K562 (cell line): ENCODE measurements around the gene ZNF467. TPM values are rescaled to one million over a fixed set of nuclear protein-coding genes. Genes with fewer than 3 reads are reported as not detected.
A peak's percentile ranks its signal among the peaks of the same experiment; 100 is the strongest.

Experiments used
- ARNT ChIP-seq, 2 experiments: fragments of 450-650 bp; IDR thresholded peaks; 2 replicates each; pipeline ENCODE4 v1.6.1; 2016; ENCODE audit warnings: mild to moderate bottlenecking in 1 of 2
- ATF2 ChIP-seq: sonication (generic); formaldehyde crosslinking; IDR thresholded peaks from 2 replicates; pipeline ENCODE4 v1.8.1; 2022; ENCODE audit warnings: missing genetic modification reagents
- CC2D1A ChIP-seq: fragments of 450-650 bp; IDR thresholded peaks from 2 replicates; pipeline ENCODE4 v1.6.1; 2017; ENCODE audit warnings: mild to moderate bottlenecking
- GTF2E2 ChIP-seq: fragments of 200-800 bp; sonication (Bioruptor generic); IDR thresholded peaks from 2 replicates; pipeline ENCODE4 v1.6.1; 2016; ENCODE audit warnings: missing genetic modification characterization, missing compliant biosample characterization
- JUNB ChIP-seq: fragments of 450-650 bp; formaldehyde crosslinking; conservative IDR thresholded peaks from 2 replicates; pipeline ENCODE4 v1.4.0; 2020; ENCODE audit warnings: mild to moderate bottlenecking
- MIER1 ChIP-seq: fragments of 450-650 bp; IDR thresholded peaks from 2 replicates; pipeline ENCODE4 v1.6.1; 2016; ENCODE audit warnings: antibody characterized with exemption, mild to moderate bottlenecking, low read depth
- NCOA1 ChIP-seq: fragments of 450-650 bp; IDR thresholded peaks from 2 replicates; pipeline ENCODE4 v1.6.1; 2016; ENCODE audit warnings: low read depth
- PKNOX1 ChIP-seq: fragments of 450-650 bp; IDR thresholded peaks from 2 replicates; pipeline ENCODE4 v1.6.1; 2016
- RBFOX2 ChIP-seq: fragments of 200-400 bp; formaldehyde crosslinking; IDR thresholded peaks from 2 replicates; pipeline ENCODE4 v1.6.1; 2017; ENCODE audit warnings: low read depth, mild to moderate bottlenecking, low read length, moderate library complexity
- ZBTB33 ChIP-seq: sonication (generic); formaldehyde crosslinking; IDR thresholded peaks from 2 replicates; pipeline ENCODE4 v1.8.1; 2023; ENCODE audit warnings: mild to moderate bottlenecking, missing genetic modification reagents
- ZBTB40 ChIP-seq, 2 experiments: fragments of 450-650 bp in 1 of 2; sonication (generic) in 1 of 2; formaldehyde crosslinking in 1 of 2; IDR thresholded peaks; 2 replicates each; pipeline versions ENCODE4 v1.7.1 to v1.9.0; 2016 to 2022; ENCODE audit warnings: inconsistent platforms in 1 of 2, mild to moderate bottlenecking in 1 of 2, missing genetic modification reagents in 1 of 2
- ZNF584 ChIP-seq: fragments of 200-800 bp; sonication (Bioruptor generic); IDR thresholded peaks from 2 replicates; pipeline ENCODE4 v1.6.1; 2016; ENCODE audit warnings: low read depth, mild to moderate bottlenecking, missing genetic modification characterization, missing compliant biosample characterization
- ZNF589 ChIP-seq: fragments of 200-800 bp; sonication (Bioruptor generic); IDR thresholded peaks from 2 replicates; pipeline ENCODE4 v1.6.1; 2016; ENCODE audit warnings: low read depth, missing genetic modification characterization, missing compliant biosample characterization
- polyA plus RNA-seq, 8 experiments: library from polyadenylated mRNA; depleted of rRNA in 4 of 8; stranded (reverse) in 5 of 8; unstranded in 3 of 8; fragments of >200 nt; fragmentation: Nextera tagmentation in 2 of 8; fragmentation: Illumina TruSeq in 1 of 8; extraction: Ambion mirVana in 2 of 8; extraction: Trizol in 1 of 8; gene quantifications; 2 replicates each; pipeline versions ENCODE4 v1.2.1 to v1.2.3, GENCODE V29; 2011 to 2014; ENCODE audit warnings: inconsistent platforms in 1 of 8, missing spikeins in 1 of 8
- total RNA-seq, 7 experiments: library from RNA; depleted of rRNA in 6 of 7; stranded (reverse); fragments of >200 nt in 6 of 7; fragmentation: Illumina TruSeq in 2 of 7; extraction: Trizol in 2 of 7; gene quantifications; 2 replicates each; pipeline versions ENCODE4 v1.2.1 to v1.2.3, GENCODE V29; 2011 to 2021; ENCODE audit warnings: low replicate concordance in 1 of 7

ZNF467 gene
- total and polyA plus RNA-seq, 9 of the 15 experiments (the other 6 are each of a cell fraction or from before 2014, with no cell fraction given) = 0.32 to 14.2 (median 1.7) TPM

- TF ChIP-seq ZNF589 (peak; percentile 87), ZBTB40 (IDR thresholded peaks at IDR 0.05) (0 out of 2 replicates have a peak, but pooled peaks have one; percentile 16), ZBTB40 (CRISPR knock-in tag; IDR thresholded peaks at IDR 0.05) (no peak), PKNOX1 (peak; percentile 90), MIER1 (peak; percentile 39; the same call in 1 of the 2 replicates), RBFOX2 (peak; percentile 69), JUNB (CRISPR knock-in tag) (peak; percentile 99), ATF2 (peak; percentile 94), ZBTB33 (CRISPR knock-in tag) (peak; percentile 67), CC2D1A (peak; percentile 66; the same call in 1 of the 2 replicates), ARNT (IDR thresholded peaks at IDR 0.05) (peak; percentile 94 to 97; a peak in 3 of 4 replicates), NCOA1 (peak; percentile 82), GTF2E2 (tag) (no peak), ZNF584 (CRISPR knock-in tag) (peak; percentile 92)
These were observed 54.1 kb downstream of the ZNF467 start (continued) for GRCh38 chr7:149719050-149719899.
